ENCODE measurements around the gene MITF. TPM values are rescaled to one million over a fixed set of nuclear protein-coding genes. Genes with fewer than 3 reads are reported as not detected.

The MITF gene
- total RNA-seq, 2 experiments from 2014 or later, result 0.15 TPM; not detected in 1

DNA sequence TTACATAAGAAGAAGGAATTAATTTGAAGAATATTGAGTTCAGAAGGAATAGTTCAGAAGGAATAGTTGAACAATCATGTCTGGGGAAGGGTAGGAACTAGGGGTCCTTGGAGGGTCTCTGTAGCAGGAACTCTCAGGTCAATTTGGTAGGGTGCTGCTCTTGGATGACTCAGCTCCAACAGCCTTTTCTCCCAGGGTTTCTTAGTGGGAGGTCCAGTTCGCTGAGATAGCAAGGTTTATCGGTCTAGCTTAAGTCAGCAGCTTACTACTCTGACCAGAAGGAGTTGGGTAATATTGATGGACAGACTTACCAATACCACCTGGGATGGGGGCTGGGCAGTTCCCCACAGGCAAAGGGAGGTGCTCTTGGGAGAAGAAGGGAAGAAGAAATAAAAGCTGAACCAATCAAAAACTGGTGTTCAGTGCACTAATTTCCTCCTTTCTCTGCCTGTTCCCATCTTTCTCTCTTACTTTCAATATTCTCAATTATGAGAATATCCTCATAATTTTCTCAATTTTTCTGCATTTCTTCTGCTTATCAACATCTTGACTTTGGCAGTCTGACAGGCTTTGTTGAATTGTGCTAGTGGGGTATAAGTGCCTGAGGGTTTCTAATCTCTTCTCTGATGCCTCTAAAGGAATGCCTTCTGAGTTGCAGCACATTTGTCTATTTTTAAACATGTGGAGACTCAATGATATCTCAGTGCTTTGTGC, 14.4 kb upstream of the MITF start:
- POLR2A ChIA-PET, result no interaction called here
- CTCF ChIA-PET, result no interaction called here

DNA sequence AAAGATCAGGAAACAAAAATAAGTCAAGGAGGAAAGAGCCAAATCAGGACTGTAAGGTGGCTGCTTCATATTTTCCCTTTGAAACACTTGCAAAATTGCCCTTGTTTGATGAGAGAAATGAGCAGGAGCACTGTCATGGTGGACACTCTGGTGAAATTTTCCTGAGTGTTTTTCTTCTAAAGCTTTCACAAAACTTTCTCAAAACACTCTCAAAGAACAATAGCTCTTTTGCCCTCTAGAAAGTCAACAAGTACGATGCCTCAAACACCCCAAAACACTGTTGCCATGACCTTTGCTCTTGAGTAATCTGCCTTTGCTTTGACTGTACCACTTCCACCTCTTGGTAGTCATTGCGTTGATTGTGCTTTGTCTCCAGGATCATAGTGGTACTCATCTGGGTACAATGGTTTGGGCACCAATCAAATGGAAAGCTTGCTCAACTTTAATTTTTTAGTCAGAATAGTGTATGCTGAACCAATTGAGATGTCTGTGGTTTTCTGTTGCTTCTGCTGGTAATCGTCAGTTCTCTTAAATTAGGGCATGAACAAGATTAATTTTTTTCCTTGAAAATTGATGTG, 13.2 kb upstream of the MITF start:
- ChIA-PET POLR2A (no interaction called here), CTCF (no interaction called here)

DNA sequence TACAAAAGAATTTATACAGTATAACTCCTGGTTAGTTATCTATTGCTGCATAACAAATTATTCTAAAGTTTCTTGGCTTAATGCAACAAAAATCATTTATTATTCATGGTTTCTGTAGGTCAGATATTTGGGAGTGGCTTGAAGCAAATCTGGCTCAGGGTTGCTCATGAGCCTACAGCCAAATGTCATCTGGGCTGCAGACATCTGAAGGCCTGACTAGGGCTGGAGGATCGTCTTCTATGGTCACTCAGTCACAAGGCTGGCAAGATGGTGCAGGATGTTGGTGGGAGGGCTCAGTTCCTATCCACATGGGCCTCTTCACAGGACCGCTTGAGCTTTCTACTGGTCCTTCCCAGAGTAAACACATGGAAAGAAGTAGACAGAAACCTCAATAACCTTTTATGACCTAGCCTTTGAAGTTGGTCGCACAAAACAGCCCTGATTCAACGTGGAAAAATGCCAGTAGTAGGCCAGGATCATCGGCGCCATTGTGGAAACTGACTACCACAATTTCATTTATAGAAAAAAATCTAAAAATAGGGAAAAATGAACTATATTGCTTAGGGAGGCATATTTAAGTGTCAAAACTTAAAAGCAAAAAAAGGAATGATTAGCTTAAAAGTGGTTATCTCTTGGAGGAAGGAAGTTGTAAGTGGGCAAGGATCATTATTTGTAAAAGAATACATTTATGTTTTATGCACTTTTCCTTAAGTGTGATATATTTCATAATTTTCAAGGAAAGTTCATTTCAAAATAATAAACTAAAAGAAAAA, 9.9 kb upstream of the MITF start:
- ChIA-PET CTCF (no interaction called here), POLR2A (no interaction called here)

DNA sequence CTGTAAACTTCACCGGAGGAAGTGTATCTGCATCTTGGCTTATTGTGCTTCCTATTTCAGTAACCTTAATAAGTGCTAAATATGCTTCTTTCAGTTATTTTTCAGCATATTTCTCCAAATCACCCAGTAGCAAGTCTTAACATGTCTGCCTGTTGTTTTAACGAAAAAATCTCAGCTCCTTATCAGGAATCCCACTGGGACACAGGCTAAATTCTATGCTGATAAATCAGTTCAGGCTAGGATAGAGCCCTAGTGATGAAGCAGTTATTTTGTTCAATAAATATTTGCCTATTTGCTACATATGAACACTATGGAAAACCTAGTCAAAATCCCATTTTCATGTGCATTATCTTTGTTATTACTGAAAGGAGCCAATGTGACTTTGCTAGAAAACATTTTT, 8.2 kb upstream of the MITF start:
- POLR2A ChIA-PET, result no interaction called here
- CTCF ChIA-PET, result no interaction called here

DNA sequence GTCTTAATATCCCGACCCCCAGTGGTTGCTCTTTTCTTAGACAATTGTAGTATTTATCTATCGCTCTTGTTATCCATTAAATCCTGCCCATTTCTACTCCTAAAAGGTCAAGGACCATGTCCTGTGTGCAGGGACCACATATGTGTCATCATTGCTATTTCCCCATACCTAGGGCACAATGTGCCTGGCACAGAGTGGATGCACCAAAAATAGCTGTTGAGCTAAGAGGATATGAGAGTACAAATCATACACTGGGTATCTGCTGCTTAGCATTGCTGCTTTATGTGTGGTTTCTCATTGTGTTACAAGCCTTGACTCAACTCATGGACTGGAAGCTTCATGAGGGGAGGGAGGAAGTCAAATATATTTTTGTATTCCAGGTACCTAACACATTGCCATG, 3.4 kb upstream of the MITF start:
- CTCF ChIA-PET, result no interaction called here
- POLR2A ChIA-PET, result no interaction called here

DNA sequence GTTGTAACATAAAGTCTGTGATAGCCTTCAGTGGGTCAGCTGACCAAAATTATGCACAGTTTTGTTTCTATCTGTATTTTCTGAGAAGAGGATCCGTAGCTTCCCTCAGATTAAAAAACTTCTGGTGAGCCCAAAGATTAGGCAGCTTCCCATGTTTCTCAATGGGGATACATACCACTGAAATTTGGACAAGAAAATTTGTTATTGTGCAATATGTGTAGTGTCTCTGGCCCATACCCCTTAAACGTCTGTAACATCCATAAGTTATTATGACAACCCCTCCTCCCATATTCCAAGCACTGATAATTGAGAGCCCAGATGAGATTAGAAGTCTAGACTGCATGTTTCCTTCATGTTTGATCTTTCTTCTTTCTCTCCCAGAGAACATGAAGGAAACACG, 1.9 kb upstream of the MITF start:
- ChIA-PET CTCF (no interaction called here), POLR2A (no interaction called here)

DNA sequence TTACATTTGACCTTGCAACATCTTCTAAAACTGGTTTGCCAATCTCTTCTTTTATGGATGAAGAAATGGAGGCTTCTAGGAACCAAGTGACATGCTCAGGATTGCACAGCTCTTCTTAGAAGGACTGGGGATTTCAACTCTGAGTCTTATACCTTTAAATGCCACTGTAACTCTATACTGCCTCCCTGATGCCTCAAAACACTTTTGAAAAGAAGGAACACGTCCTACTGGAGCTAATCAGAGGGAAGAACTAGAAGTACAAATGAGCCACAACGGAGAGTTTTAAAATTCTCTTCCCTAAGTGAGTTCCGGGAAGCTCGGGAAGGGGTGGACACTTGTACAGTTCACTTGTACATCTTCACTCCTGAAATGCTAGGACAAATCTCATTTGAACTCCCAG, 949 bp upstream of the MITF start:
- ChIA-PET POLR2A (no interaction called here), CTCF (no interaction called here)

DNA sequence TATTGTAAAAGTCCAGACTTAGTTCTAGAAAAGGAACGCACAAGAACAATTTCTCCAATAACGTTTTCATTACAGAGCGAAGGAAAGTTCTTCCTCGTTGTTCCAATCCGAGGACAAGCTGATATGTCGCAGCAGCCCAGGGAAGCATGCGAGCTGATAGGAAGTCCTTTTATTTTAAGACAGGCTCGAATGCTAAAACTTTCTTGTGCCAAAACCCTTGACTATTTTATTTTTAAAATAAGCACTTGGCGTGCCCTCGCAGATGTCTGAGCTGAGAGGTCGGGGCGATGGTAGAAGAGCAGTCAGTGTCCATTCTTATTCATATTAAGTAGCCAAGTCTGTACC, 433 bp upstream of the MITF start:
- CTCF ChIA-PET, result no interaction called here
- POLR2A ChIA-PET, result no interaction called here

DNA sequence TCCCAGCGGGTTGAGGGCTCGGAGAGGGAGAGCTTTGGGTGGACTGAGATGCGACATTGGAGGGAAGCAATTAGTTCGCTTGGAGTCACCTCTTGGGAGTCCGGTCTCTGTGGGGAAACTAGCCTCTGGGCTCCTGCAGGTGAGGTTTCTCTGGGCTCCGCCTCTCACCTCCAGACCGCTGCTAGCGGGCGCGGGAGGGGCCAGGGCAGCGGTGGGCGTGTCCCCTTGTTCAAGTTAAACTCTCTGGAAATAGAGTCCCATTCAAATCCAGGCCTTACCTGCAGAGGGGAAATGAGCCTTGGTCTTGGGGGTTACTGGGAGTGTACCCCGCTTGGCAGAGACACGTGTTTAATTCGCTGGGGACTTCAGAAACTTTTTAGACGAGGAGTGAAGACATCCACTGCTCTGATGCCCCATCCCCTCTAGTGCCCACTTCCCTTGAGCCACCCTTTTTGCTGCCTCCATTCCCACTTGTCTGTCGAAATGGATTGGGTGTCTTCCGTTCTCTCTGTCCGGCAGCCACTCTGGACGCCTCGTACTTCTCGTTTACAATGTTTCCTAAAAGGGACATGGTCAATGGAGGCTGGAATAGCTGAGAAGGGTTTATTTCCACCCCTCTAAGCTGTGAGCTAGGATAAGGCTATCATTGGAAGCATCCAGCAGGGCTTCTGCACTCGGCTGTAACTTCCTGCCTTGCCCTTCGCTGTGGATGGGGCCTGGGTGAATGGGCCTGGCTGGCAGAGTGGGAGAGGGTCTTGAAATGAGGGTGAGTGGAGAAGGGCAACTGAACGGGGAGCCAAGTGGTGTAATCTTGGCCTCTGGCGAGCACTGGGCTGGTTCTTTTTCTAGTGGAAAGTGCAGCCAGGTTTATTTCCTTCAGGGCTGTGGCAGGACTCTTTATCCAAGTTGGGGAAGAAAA, 1.1 kb downstream of the MITF start:
- CTCF ChIA-PET, result no interaction called here
- POLR2A ChIA-PET, result no interaction called here

DNA sequence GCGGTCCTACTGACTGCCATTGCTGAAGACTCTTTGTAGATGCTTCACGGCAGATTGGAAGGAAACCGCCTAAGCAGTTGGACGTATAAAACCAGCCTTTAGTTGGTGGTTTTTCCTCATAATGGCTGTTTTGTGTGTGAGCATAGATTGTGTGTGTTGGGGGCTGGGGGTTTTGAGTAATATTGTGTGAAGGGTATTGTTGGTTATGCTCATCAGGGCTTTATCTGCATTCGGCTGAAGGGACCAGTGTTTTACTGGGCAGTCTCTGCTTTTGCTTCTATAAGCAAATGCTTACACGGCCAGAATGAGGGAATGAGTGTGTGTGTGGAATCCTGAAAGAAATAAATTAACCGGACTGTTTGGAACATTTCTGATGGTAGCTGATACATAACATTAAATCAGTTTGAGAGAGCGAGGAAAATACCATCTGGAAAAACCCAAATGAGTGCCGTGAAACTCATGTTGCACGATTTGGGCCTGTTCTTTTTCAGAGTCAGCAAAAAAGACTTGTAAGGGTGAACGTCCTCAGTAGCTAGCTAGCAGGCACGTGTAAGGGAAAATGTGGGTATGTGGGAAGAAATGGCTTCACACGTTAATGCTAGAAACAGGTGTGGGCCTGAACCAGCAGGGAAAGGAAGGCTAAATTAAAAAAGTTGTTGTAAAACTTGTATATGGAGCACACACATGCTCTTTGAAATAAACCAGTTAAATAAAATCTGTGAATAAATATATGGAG, 1.9 kb downstream of the MITF start:
- POLR2A ChIA-PET, result no interaction called here

DNA sequence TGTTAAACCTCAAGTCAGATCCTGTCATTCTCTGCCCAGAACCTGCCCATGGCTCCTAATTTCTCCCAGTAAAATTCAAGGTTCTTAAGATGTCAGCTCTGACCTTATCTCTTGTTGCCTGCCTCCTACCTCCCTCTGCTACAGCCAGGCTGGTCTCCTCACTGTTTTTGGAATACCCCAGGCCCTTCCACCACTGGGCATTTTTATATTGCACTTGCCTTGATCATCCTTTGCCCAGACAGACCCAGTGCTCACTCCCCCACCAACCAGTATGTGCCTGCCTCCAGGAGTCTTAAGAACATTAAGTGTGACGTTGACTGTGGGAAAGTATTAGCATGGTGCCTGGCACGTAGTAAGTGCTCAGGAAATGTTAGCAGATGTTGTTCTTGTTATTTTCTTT, 3.1 kb downstream of the MITF start:
- ChIA-PET CTCF (no interaction called here), POLR2A (no interaction called here)

More for the DNA sequence above, 1.9 kb downstream of the MITF start:
- CTCF ChIA-PET, result no interaction called here

DNA sequence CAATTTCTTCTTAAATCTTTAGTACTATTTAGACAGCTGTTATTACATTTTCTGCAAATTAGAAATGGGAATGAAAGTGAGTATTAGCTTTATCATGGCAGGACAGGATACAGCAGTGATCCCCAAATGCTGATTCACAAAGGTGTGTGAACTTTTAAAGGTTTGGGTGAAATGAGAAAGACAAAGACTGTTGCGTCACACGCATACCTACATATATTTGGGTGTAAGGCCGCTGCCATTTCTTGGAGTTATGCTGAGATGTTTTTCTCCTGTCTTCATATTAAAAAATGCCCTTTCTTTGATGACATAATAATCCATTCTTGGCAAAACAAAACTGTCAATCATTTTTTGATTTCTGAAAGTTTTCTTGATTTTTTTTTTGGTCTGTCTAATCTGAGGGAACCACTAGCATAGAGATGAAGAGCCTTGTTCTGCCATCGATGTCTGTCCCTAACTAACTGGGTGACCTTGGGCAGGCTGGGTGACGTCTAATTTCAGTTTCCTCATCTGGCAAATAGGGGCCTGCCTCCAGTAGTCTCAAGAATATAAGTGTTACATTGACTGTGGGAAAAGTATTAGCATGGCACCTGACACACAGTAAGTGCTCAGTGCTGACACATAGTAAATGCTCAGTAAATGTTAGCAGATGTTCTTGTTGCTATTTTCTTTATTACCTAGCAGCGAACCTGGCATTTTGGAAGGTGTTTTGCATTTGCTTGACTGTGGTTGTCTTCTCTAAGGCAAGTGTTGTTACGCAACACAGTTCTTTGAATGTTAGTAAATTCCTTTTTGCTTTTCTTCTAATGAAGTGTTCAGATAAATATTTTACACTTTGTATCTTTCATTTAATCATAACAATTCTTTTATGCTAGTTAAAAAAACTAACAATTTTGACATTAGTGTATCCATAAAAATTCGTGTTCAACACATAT, 5.0 kb downstream of the MITF start:
- POLR2A ChIA-PET, result no interaction called here
- CTCF ChIA-PET, result no interaction called here

DNA sequence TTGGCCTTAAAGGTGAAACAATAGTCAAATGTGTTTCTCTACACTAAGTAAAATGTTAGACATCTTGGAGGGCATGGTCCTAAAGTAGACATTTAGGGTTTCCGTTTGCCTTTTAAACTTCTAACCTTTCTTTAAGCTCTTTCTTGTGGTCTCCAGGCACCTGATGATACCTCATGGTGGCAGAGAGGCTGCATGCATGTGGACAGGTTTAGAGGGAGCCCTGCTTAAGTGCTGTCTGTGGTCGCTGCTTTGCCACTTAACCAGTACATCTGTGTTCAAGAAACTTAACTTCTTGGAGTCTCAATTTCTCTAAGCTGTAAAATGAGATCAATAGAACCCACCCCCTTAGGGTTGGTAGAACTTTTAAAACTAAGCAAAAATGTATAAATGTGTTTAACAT, 6.2 kb downstream of the MITF start:
- CTCF ChIA-PET, result no interaction called here
- POLR2A ChIA-PET, result no interaction called here

DNA sequence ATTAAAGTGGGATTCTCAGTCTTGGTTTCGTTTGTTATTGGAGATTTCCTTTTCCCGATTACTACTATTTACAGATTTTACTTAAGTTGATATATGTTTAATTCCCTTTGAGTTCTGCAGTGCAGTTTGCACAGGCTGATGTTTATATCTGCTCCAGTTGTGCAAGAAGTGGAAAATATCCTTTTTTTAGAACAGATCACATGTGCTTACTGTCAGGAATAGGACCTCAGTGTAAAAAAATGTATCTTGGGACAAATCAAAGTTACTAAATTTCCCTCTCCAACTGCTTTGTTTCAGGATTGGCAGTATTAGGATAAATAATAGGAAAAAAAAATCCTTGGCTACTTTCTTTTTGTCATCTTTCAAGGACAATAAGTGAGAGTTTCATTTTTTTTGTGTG, 6.9 kb downstream of the MITF start:
- CTCF ChIA-PET, result no interaction called here
- POLR2A ChIA-PET, result no interaction called here

DNA sequence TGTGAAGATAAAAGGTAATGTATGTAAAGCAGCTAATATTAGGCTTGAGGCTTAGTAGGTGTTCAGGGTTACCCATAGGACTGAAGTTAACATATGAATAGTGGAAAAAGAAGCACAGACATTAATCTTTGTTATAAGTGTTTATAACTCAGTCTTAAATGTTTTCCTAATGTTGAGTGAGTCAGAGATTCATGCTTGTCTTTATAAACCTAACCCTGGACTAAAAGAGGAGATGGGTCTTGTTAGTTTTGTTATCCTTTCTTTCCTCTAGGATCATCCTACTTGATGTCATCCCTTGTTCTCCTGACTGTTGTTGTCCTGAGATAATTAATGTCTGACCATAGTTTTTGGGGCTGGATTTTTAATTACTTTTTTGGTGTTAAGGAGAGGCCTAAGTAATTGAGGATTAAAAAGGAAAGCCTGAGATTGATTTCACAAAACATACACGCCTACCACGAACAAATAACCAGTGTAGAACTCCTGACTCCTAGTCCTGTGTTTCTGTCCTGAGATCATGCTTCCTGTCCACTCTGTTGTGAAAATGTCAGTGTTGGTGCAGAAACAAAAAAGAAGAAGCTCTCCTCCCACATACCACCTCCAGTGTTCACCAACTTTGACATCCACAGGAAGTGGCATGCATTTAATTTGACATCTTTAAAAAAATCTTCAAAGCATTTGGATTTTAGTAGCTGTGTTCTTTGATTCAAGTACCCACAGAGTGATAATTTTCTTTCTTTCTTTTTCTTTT, 8.4 kb downstream of the MITF start:
- CTCF ChIA-PET, result no interaction called here
- POLR2A ChIA-PET, result no interaction called here

DNA sequence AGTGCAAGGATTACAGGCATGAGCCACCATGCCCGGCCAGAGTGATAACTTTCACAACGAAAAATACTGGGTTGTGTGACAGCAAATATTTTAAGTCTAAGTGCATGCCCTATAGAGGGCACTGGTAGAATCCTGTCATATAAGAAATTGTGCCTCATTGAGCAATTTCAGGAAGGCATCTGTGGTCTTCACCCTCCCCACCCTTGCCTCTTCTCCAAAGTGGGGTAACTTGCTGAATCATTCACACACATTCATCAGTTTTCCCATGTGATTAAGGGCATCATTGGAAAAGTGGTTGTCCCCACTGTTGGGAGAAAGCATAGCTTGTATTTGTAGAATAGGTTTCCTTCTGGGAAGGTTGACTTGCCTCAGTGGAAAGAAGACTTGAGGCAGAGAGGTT, 9.2 kb downstream of the MITF start:
- POLR2A ChIA-PET, result no interaction called here
- CTCF ChIA-PET, result no interaction called here

DNA sequence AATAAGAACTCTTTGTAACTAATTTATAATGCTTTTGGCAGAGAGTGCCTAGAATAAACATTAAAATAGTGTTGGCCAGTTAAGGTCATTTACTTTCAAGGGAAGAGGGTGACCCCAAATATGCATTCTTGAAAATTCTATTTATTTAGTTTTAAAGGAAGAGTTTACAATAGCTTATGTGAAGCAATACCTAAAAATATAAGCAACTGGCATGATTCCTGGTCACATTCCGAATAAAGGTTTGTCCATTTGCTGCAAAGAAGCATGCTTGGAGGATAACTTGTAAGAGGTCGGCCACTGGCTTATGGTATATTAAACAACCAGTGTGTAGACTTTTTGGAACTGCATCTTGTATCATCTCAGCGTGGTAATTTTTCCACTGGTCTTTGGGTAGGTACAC, 10.2 kb downstream of the MITF start:
- POLR2A ChIA-PET, result no interaction called here

DNA sequence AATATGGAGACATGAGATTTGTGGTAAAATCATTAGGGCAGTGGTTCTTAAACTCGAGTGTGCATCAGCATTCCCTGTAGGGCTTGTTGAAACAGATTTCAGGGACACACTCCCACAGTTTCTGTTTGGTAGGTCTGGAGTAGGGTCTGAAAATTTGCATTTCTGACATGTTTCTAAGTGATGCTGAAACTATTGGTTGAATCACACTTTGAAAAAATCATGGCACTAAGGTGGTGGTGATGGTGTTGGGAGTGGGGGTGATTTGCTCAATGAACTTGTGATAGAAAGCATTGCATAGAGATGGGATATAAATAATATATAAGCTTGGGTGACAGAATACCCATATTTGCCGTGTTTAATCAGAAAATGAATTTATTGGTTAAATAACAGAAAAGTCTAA, 11.3 kb downstream of the MITF start:
- CTCF ChIA-PET, result no interaction called here

More for the DNA sequence above, 10.2 kb downstream of the MITF start:
- CTCF ChIA-PET, result no interaction called here

More for the DNA sequence above, 11.3 kb downstream of the MITF start:
- POLR2A ChIA-PET, result no interaction called here
